ENCODE measurements around the gene USP5.
"Not testable (repeated sequence)": the region's sequence is repeated elsewhere in the genome, so short reads cannot be mapped to it uniquely, and the experiment has no call there.

The USP5 gene

GRCh38 chr12:6840761-6841515, 11.0 kb upstream of the USP5 start, which contains the start of gene GNB3:
Gene GNB3 (plus strand): TSS chr12:6840925. CDS start chr12:6841288, 363 bp downstream.
- DNase-seq (ENCODE audit: low spot score): no peak

GRCh38 chr12:6842075-6842474, 9.9 kb upstream of the USP5 start:
- no peak for DNase-seq (ENCODE audit: low spot score)

- peak; percentile 59 for DNase-seq (ENCODE audit: low spot score)
These were observed 8.6 kb upstream of the USP5 start for GRCh38 chr12:6843118-6843902.

GRCh38 chr12:6845395-6845794, 6.6 kb upstream of the USP5 start:
- no peak for DNase-seq (ENCODE audit: low spot score)

GRCh38 chr12:6846316-6846869, 5.6 kb upstream of the USP5 start:
- no peak for DNase-seq (ENCODE audit: low spot score)

GRCh38 chr12:6847676-6848075, 4.3 kb upstream of the USP5 start:
- no peak for DNase-seq (ENCODE audit: low spot score)

GRCh38 chr12:6849427-6849826, 2.5 kb upstream of the USP5 start:
- DNase-seq (ENCODE audit: low spot score): no peak

- no peak for DNase-seq (ENCODE audit: low spot score)
These were observed 1.9 kb upstream of the USP5 start for GRCh38 chr12:6849976-6850560.

- DNase-seq (ENCODE audit: low spot score): no peak
These were observed 1.2 kb upstream of the USP5 start for GRCh38 chr12:6850796-6851152.

GRCh38 chr12:6851153-6851920, 613 bp upstream of the USP5 start, which contains the start of gene CDCA3:
Gene CDCA3 (minus strand): TSS chr12:6851286. CDS start chr12:6850952, 334 bp downstream.
- peak; percentile 100 for DNase-seq (ENCODE audit: low spot score)

GRCh38 chr12:6852651-6853354, 853 bp downstream of the USP5 start:
- no peak for DNase-seq (ENCODE audit: low spot score)

- DNase-seq (ENCODE audit: low spot score): no peak
These were observed 1.7 kb downstream of the USP5 start for GRCh38 chr12:6853626-6854025.

- DNase-seq (ENCODE audit: low spot score): no peak
These were observed 2.1 kb downstream of the USP5 start for GRCh38 chr12:6854036-6854435.

GRCh38 chr12:6855322-6855721, 3.4 kb downstream of the USP5 start:
- no peak for DNase-seq (ENCODE audit: low spot score)

- DNase-seq (ENCODE audit: low spot score): no peak
These were observed 6.8 kb downstream of the USP5 start for GRCh38 chr12:6858799-6859198.

- DNase-seq (ENCODE audit: low spot score): no peak
These were observed 8.2 kb downstream of the USP5 start for GRCh38 chr12:6860116-6860515.

- no peak for DNase-seq (ENCODE audit: low spot score)
These were observed 9.0 kb downstream of the USP5 start for GRCh38 chr12:6860942-6861341.

- DNase-seq (ENCODE audit: low spot score): no peak
These were observed 9.4 kb downstream of the USP5 start for GRCh38 chr12:6861391-6861790.

GRCh38 chr12:6863033-6863432, 11.1 kb downstream of the USP5 start:
- DNase-seq (ENCODE audit: low spot score): no peak

GRCh38 chr12:6863586-6864321, 11.8 kb downstream of the USP5 start:
- no peak for DNase-seq (ENCODE audit: low spot score)

- DNase-seq (ENCODE audit: low spot score): not testable (repeated sequence)
These were observed 13.4 kb downstream of the USP5 start for GRCh38 chr12:6865307-6865706.

All from HuH-7.5 (cell line).